ENCODE results near the gene LAMB1. TPM values are rescaled to one million over a fixed set of nuclear protein-coding genes. Genes with fewer than 3 reads are reported as not detected.
"Not testable (repeated sequence)": the region's sequence is repeated elsewhere in the genome, so short reads cannot be mapped to it uniquely, and the experiment has no call there.

LAMB1 gene
- total RNA-seq, 1 donor from 2014 or later, result 0.41 TPM

- Mint-ChIP-seq H3K36me3 (ENCODE audit: low read depth) (no peaks in the 10 kb centered on the region), H3K4me1 (ENCODE audit: low read depth) (no peaks in the 10 kb centered on the region), H3K4me3 (ENCODE audit: low read depth) (no peak overlapping the region), H3K27me3 (ENCODE audit: low read depth) (peaks cover 9% of the 10 kb centered on the region), H3K27ac (no peak overlapping the region), H3K9me3 (no peaks in the 10 kb centered on the region)
- DNase-seq (ENCODE audit: low spot score), result no peak
- intact Hi-C loops (cut with micrococcal nuclease), result no loop called here
Measured at GRCh38 chr7:107971100-107971499, 31.9 kb downstream of the LAMB1 start.

- H3K36me3 Mint-ChIP-seq (ENCODE audit: low read depth), result no peaks in the 10 kb centered on the region
- intact Hi-C loops (cut with micrococcal nuclease), result no loop called here
- H3K9me3 Mint-ChIP-seq, result no peaks in the 10 kb centered on the region
- no peak overlapping the region for H3K27ac Mint-ChIP-seq
- no peaks in the 10 kb centered on the region for H3K4me1 Mint-ChIP-seq (ENCODE audit: low read depth)
- no peak overlapping the region for H3K4me3 Mint-ChIP-seq (ENCODE audit: low read depth)
- peaks cover 7% of the 10 kb centered on the region for H3K27me3 Mint-ChIP-seq (ENCODE audit: low read depth)
- no peak for DNase-seq (ENCODE audit: low spot score)
Measured at GRCh38 chr7:107969856-107970255, 33.1 kb downstream of the LAMB1 start.

GRCh38 chr7:107968449-107968848, 34.5 kb downstream of the LAMB1 start:
- Mint-ChIP-seq H3K27ac (no peak overlapping the region), H3K36me3 (ENCODE audit: low read depth) (no peaks in the 10 kb centered on the region), H3K27me3 (ENCODE audit: low read depth) (peaks cover 7% of the 10 kb centered on the region), H3K4me1 (ENCODE audit: low read depth) (no peaks in the 10 kb centered on the region), H3K4me3 (ENCODE audit: low read depth) (no peak overlapping the region), H3K9me3 (no peaks in the 10 kb centered on the region)
- intact Hi-C loops (cut with micrococcal nuclease), result no loop called here
- DNase-seq (ENCODE audit: low spot score), result no peak

GRCh38 chr7:107967420-107967819, 35.5 kb downstream of the LAMB1 start:
- Mint-ChIP-seq H3K4me1 (ENCODE audit: low read depth) (no peaks in the 10 kb centered on the region), H3K36me3 (ENCODE audit: low read depth) (no peaks in the 10 kb centered on the region), H3K27me3 (ENCODE audit: low read depth) (peaks cover 5% of the 10 kb centered on the region), H3K27ac (no peak overlapping the region), H3K4me3 (ENCODE audit: low read depth) (no peak overlapping the region), H3K9me3 (no peaks in the 10 kb centered on the region)
- intact Hi-C loops (cut with micrococcal nuclease), result no loop called here
- DNase-seq (ENCODE audit: low spot score), result no peak

- H3K27me3 Mint-ChIP-seq (ENCODE audit: low read depth), result peaks cover 6% of the 10 kb centered on the region
- H3K27ac Mint-ChIP-seq, result no peak overlapping the region
- no peak overlapping the region for H3K4me3 Mint-ChIP-seq (ENCODE audit: low read depth)
- no peak for DNase-seq (ENCODE audit: low spot score)
- H3K9me3 Mint-ChIP-seq, result no peaks in the 10 kb centered on the region
- intact Hi-C loops (cut with micrococcal nuclease), result no loop called here
- no peaks in the 10 kb centered on the region for H3K4me1 Mint-ChIP-seq (ENCODE audit: low read depth)
- H3K36me3 Mint-ChIP-seq (ENCODE audit: low read depth), result no peaks in the 10 kb centered on the region
Measured at GRCh38 chr7:107966711-107967110, 36.2 kb downstream of the LAMB1 start.

- peaks cover 4% of the 10 kb centered on the region for H3K27me3 Mint-ChIP-seq (ENCODE audit: low read depth)
- intact Hi-C loops (cut with micrococcal nuclease), result no loop called here
- DNase-seq (ENCODE audit: low spot score), result no peak
- no peaks in the 10 kb centered on the region for H3K4me1 Mint-ChIP-seq (ENCODE audit: low read depth)
- no peaks in the 10 kb centered on the region for H3K9me3 Mint-ChIP-seq
- H3K36me3 Mint-ChIP-seq (ENCODE audit: low read depth), result no peaks in the 10 kb centered on the region
- no peak overlapping the region for H3K4me3 Mint-ChIP-seq (ENCODE audit: low read depth)
- H3K27ac Mint-ChIP-seq, result no peak overlapping the region
Measured at GRCh38 chr7:107964510-107964909, 38.5 kb downstream of the LAMB1 start.

GRCh38 chr7:107962817-107963216, 40.1 kb downstream of the LAMB1 start:
- Mint-ChIP-seq H3K9me3 (no peaks in the 10 kb centered on the region), H3K27me3 (ENCODE audit: low read depth) (peaks cover 15% of the 10 kb centered on the region), H3K36me3 (ENCODE audit: low read depth) (no peaks in the 10 kb centered on the region), H3K27ac (no peak overlapping the region), H3K4me3 (ENCODE audit: low read depth) (no peak overlapping the region), H3K4me1 (ENCODE audit: low read depth) (no peaks in the 10 kb centered on the region)
- DNase-seq (ENCODE audit: low spot score), result no peak
- intact Hi-C loops (cut with micrococcal nuclease), result no loop called here

GRCh38 chr7:107961405-107961804, 41.6 kb downstream of the LAMB1 start:
- H3K9me3 Mint-ChIP-seq, result no peaks in the 10 kb centered on the region
- H3K27ac Mint-ChIP-seq, result no peak overlapping the region
- DNase-seq (ENCODE audit: low spot score), result no peak
- H3K27me3 Mint-ChIP-seq (ENCODE audit: low read depth), result peaks cover 16% of the 10 kb centered on the region
- intact Hi-C loops (cut with micrococcal nuclease), result no loop called here
- no peak overlapping the region for H3K4me3 Mint-ChIP-seq (ENCODE audit: low read depth)
- no peaks in the 10 kb centered on the region for H3K36me3 Mint-ChIP-seq (ENCODE audit: low read depth)
- no peaks in the 10 kb centered on the region for H3K4me1 Mint-ChIP-seq (ENCODE audit: low read depth)

GRCh38 chr7:107960272-107960671, 42.7 kb downstream of the LAMB1 start:
- DNase-seq (ENCODE audit: low spot score), result no peak
- H3K27me3 Mint-ChIP-seq (ENCODE audit: low read depth), result peaks cover 19% of the 10 kb centered on the region
- H3K9me3 Mint-ChIP-seq, result no peaks in the 10 kb centered on the region
- intact Hi-C loops (cut with micrococcal nuclease), result no loop called here
- no peaks in the 10 kb centered on the region for H3K36me3 Mint-ChIP-seq (ENCODE audit: low read depth)
- no peak overlapping the region for H3K27ac Mint-ChIP-seq
- H3K4me3 Mint-ChIP-seq (ENCODE audit: low read depth), result no peak overlapping the region
- no peaks in the 10 kb centered on the region for H3K4me1 Mint-ChIP-seq (ENCODE audit: low read depth)

GRCh38 chr7:107959527-107959898, 43.4 kb downstream of the LAMB1 start:
- Mint-ChIP-seq H3K9me3 (no peaks in the 10 kb centered on the region), H3K36me3 (ENCODE audit: low read depth) (no peaks in the 10 kb centered on the region), H3K4me1 (ENCODE audit: low read depth) (no peaks in the 10 kb centered on the region), H3K27me3 (ENCODE audit: low read depth) (peaks cover 20% of the 10 kb centered on the region), H3K27ac (no peak overlapping the region), H3K4me3 (ENCODE audit: low read depth) (no peak overlapping the region)
- intact Hi-C loops (cut with micrococcal nuclease), result no loop called here
- DNase-seq (ENCODE audit: low spot score), result no peak

GRCh38 chr7:107958764-107959526, 44.0 kb downstream of the LAMB1 start:
- no peaks in the 10 kb centered on the region for H3K9me3 Mint-ChIP-seq
- no peaks in the 10 kb centered on the region for H3K4me1 Mint-ChIP-seq (ENCODE audit: low read depth)
- H3K27me3 Mint-ChIP-seq (ENCODE audit: low read depth), result peaks cover 20% of the 10 kb centered on the region
- intact Hi-C loops (cut with micrococcal nuclease), result no loop called here
- H3K4me3 Mint-ChIP-seq (ENCODE audit: low read depth), result no peak overlapping the region
- no peak for DNase-seq (ENCODE audit: low spot score)
- H3K36me3 Mint-ChIP-seq (ENCODE audit: low read depth), result no peaks in the 10 kb centered on the region
- no peak overlapping the region for H3K27ac Mint-ChIP-seq

- H3K27ac Mint-ChIP-seq, result no peak overlapping the region
- H3K36me3 Mint-ChIP-seq (ENCODE audit: low read depth), result no peaks in the 10 kb centered on the region
- no peak overlapping the region for H3K4me3 Mint-ChIP-seq (ENCODE audit: low read depth)
- DNase-seq (ENCODE audit: low spot score), result no peak
- intact Hi-C loops (cut with micrococcal nuclease), result no loop called here
- no peaks in the 10 kb centered on the region for H3K4me1 Mint-ChIP-seq (ENCODE audit: low read depth)
- H3K27me3 Mint-ChIP-seq (ENCODE audit: low read depth), result peaks cover 22% of the 10 kb centered on the region
- no peaks in the 10 kb centered on the region for H3K9me3 Mint-ChIP-seq
Measured at GRCh38 chr7:107957436-107957835, 45.5 kb downstream of the LAMB1 start.

GRCh38 chr7:107956950-107957349, 46.0 kb downstream of the LAMB1 start:
- H3K4me3 Mint-ChIP-seq (ENCODE audit: low read depth); H3K9me3 Mint-ChIP-seq; DNase-seq (ENCODE audit: low spot score); H3K4me1 Mint-ChIP-seq (ENCODE audit: low read depth); H3K27ac Mint-ChIP-seq; H3K36me3 Mint-ChIP-seq (ENCODE audit: low read depth); intact Hi-C loops (cut with micrococcal nuclease): not testable (repeated sequence)
- H3K27me3 Mint-ChIP-seq (ENCODE audit: low read depth), result peaks cover 22% of the 10 kb centered on the region

GRCh38 chr7:107955394-107955793, 47.6 kb downstream of the LAMB1 start:
- H3K36me3 Mint-ChIP-seq (ENCODE audit: low read depth), result no peaks in the 10 kb centered on the region
- no peak overlapping the region for H3K4me3 Mint-ChIP-seq (ENCODE audit: low read depth)
- no peak for DNase-seq (ENCODE audit: low spot score)
- peaks cover 20% of the 10 kb centered on the region for H3K27me3 Mint-ChIP-seq (ENCODE audit: low read depth)
- intact Hi-C loops (cut with micrococcal nuclease), result no loop called here
- no peaks in the 10 kb centered on the region for H3K4me1 Mint-ChIP-seq (ENCODE audit: low read depth)
- no peak overlapping the region for H3K27ac Mint-ChIP-seq
- H3K9me3 Mint-ChIP-seq, result no peaks in the 10 kb centered on the region
